Measurements from ENCODE around the gene SACS. TPM values are rescaled to one million over a fixed set of nuclear protein-coding genes. Genes with fewer than 3 reads are reported as not detected.

SACS gene
- total and polyA plus RNA-seq, 2 donors (not counting 3 experiments of a cell fraction or from before 2014, with no cell fraction given): 14.8 to 72.7 TPM

DNA sequence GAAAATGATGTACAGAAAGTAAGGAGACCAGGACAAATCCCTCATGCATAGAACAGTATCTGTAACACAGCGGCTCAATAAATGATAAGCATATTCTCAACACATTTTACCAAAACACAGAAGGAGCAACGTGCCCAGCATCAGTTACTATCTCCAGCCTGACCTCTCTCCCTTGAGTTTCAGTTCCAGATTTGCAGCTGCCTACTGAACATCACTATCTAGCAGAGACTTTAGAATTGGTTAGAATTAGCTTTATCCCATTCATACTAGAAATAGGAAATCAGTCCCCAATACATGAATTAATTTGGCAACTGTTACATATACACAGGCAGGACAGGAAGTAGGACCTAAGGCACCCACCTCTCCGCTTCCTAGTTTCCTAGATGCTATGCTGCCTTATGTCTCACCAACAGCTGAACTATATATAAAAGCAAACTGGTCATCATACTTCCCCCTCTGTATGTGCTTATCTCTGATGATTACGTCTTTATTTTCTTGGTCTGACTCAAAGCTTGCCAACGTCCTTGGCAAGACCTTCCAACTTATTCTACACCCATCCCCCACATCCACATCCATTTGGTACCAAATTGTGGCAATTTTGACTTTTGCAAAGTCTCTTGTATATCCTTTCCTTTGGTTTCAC is 61.1 kb downstream of the SACS start:
- no TSS peak for BruUV-seq (replicated peaks)
- H3K9me1 ChIP-seq (replicated peaks; ENCODE audit: control insufficient read depth, extremely low read depth, insufficient read depth, low read length): no peaks in the 10 kb centered on the region
- intact Hi-C loops (cut with micrococcal nuclease) (no loop called here), dilution Hi-C loops (cut with MboI; ENCODE audit: extremely low pct_ligation_motif_present, low sequenced_read_pairs) (no loop called here)
- H3K27me3 ChIP-seq (ENCODE audit: control insufficient read depth in 2 of 2, insufficient read depth in 2 of 2, low read length in 2 of 2): no peaks in the 10 kb centered on the region
- no peak overlapping the region for H3K9ac ChIP-seq (replicated peaks; ENCODE audit: extremely low read depth, insufficient read depth, low read length)
- peak overlapping the region; percentile 99 for H3K4me2 ChIP-seq (ENCODE audit: insufficient read depth, low read length)
- H3K27ac ChIP-seq (ENCODE audit: insufficient read depth, low read depth, low read length): peak overlapping the region; percentile 68
- no peak overlapping the region for H2AFZ ChIP-seq (ENCODE audit: low read depth, low read length)
- ChIA-PET CTCF (interaction anchor here (1.0 kb wide), 1 partner anchor 94 kb away, joined by 4 read pairs; no protein-coding TSS in a partner anchor), POLR2A (no interaction called here)
- H3K4me1 ChIP-seq (ENCODE audit: control insufficient read depth, extremely low read depth, insufficient read depth, low read length): peaks cover 41% of the 10 kb centered on the region
- H3K36me3 ChIP-seq (ENCODE audit: control insufficient read depth in 2 of 2, extremely low read depth in 1 of 2, insufficient read depth in 2 of 2, low read length in 2 of 2): peaks cover 6 to 13% of the 10 kb centered on the region in 2 experiments
- FAIRE-seq (peak; percentile 76), DNase-seq (ENCODE audit: low read depth, low spot score) (peak; percentile 69)
- peaks cover 61% of the 10 kb centered on the region for H3K79me2 ChIP-seq (ENCODE audit: control insufficient read depth, insufficient read depth, low read length)
- peaks cover 2% of the 10 kb centered on the region for H4K20me1 ChIP-seq (replicated peaks; ENCODE audit: control insufficient read depth, extremely low read depth, insufficient read depth, low read length)
- peak; percentile 35 for TF ChIP-seq JUN (IDR thresholded peaks at IDR 0.05; ENCODE audit: borderline replicate concordance, insufficient read depth, insufficient read length, low read depth)
- TF ChIP-seq GATA2 (IDR thresholded peaks at IDR 0.05; ENCODE audit: insufficient read depth, insufficient read length, low read depth, low read length): peak; percentile 79
- TF ChIP-seq FOS (IDR thresholded peaks at IDR 0.05; ENCODE audit: borderline replicate concordance, insufficient read depth, low read length): peak; percentile 65
- no peak for TF ChIP-seq POLR2A (IDR thresholded peaks at IDR 0.05; ENCODE audit: low read depth, low read length)
- no peak for TF ChIP-seq CTCF (IDR thresholded peaks at IDR 0.05; ENCODE audit: extremely low read depth in 1 of 2, insufficient read depth in 1 of 2, low read depth in 1 of 2, low read length in 2 of 2)
- TF ChIP-seq EZH2 (IDR thresholded peaks at IDR 0.05; ENCODE audit: borderline replicate concordance, low read depth, low read length, severe bottlenecking): no peak
- TF ChIP-seq POLR2AphosphoS5 (IDR thresholded peaks at IDR 0.05; ENCODE audit: insufficient read depth, low read depth, low read length): peak; percentile 60
- no peaks in the 10 kb centered on the region for H3K9me3 ChIP-seq (replicated peaks; ENCODE audit: control insufficient read depth, insufficient read depth, low read length)
- H3K4me3 ChIP-seq (replicated peaks in 1 of 3; ENCODE audit: insufficient read depth in 1 of 3, low read depth in 1 of 3, low read length in 3 of 3): peak overlapping the region in 1 of 3 experiments; percentile 35
